Ammon's horn (tissue), 1 donor: Measurements from ENCODE around the gene STK38L.

Source experiments
- DNase-seq: peaks from one replicate; pipeline ENCODE4 v3.0.0-alpha.2; 2016; ENCODE audit warnings: low spot score

The STK38L gene

GRCh38 chr12:27243804-27244688 lies at the start of gene STK38L:
TSS of gene STK38L (plus strand) at chr12:27244286. CDS start at chr12:27297721, 53,435 bp downstream.
- DNase-seq, result peak; percentile 94

GRCh38 chr12:27194644-27195043 lies 49.4 kb upstream of the STK38L start:
- no peak for DNase-seq

DNA sequence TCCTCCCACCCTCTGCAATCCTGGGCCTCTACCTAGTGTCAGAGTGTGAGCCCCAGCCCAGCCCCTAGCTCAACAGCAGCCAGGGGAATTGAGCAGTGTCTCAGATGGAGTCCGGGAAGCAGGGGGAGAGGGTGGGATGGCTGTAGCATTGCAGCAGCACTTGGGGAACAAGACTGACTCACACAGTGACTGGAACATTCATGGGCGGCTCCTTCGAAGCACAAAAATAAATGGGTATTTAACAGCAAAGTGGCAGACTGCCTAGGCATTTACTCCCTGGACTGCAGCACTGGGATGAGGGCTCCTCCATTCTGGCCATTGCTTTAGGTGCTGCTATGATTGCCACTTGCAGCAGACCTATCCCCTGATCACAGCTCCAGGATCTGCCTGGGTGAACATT lies 46.0 kb upstream of the STK38L start:
- DNase-seq, result no peak

GRCh38 chr12:27199638-27200300 lies 44.3 kb upstream of the STK38L start:
- DNase-seq, result no peak

DNA sequence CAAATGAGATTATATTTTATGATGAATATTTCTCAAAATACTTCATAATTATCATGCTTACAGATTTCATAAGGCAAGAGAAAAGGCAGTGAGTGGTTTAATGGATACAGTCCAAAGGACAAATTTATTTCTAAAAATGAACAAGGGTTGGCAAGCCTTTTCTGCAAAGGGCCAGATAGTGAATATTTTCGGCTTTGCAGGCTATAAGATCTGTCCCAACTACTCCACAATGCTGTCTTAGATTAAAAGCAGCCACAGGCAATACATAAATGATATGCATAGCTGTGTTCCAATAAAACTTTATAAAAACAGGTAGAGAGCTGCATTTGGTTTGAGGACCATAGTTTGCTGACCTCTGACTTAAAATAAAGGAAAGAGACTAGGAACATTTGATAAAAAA lies 42.9 kb upstream of the STK38L start:
- DNase-seq, result no peak

- no peak for DNase-seq
Measured at GRCh38 chr12:27206801-27207502, 37.1 kb upstream of the STK38L start.

DNA sequence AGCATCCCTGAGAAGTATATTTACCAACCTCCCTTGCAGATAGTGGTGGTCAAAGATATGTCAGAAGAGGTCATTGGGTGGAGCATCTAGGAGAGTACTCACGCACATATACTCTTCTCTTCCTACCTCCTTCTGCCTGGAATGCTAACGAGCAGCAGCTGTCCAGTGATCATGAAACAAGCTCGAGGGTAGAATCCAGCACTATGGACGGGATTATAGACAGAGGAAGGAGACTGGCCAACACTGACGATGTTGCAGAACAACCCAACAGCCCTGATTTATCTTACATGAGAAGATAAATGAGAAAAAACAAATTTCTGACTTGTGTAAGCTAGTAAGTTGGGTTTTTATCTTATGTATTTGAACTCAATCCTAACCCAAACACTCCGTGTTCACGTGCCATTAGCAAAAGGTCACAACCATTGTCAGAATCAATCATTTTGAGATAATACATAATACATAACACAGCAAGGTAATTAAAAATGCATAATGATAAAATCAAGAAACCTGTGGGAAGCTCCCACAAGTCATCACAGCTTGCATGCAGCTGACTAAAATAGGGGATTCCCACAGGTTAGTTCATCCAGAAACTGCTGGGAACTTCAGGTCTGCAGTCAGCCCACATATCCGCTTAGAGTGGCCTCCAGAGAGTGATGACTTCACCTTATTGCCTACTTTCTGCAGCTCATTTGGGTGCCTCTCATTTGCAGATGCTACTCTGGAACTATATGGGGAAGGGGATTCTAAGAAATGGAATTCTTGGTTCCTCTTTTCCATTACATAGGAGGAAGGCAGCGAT lies 36.3 kb upstream of the STK38L start:
- no peak for DNase-seq

GRCh38 chr12:27208414-27208750 lies 35.7 kb upstream of the STK38L start:
- no peak for DNase-seq

GRCh38 chr12:27209257-27209910 lies 34.7 kb upstream of the STK38L start:
- DNase-seq, result no peak

- no peak for DNase-seq
Measured at GRCh38 chr12:27210187-27210586, 33.9 kb upstream of the STK38L start.

DNA sequence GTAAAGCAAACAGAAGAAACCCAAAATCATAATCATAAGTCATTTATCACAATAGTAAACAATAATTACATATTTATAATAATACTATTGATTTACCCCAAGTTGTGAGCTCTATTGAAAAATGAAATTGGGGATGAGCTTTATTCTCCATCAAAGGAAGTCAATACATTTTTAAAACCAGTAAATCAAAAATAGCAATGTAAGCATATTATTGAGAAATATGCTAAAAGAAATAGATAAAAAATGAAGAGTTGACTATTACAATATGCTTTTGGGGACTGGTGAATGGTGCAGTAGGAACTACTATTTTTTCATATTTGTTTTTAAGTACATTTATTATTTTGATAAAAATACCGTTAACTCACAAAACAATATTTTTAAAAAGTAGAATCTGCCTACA lies 31.2 kb upstream of the STK38L start:
- DNase-seq, result no peak

GRCh38 chr12:27213304-27213703 lies 30.8 kb upstream of the STK38L start:
- DNase-seq, result no peak

- DNase-seq, result no peak
Measured at GRCh38 chr12:27213830-27214787, 30.0 kb upstream of the STK38L start.

GRCh38 chr12:27217590-27217989 lies 26.5 kb upstream of the STK38L start:
- DNase-seq, result no peak

DNA sequence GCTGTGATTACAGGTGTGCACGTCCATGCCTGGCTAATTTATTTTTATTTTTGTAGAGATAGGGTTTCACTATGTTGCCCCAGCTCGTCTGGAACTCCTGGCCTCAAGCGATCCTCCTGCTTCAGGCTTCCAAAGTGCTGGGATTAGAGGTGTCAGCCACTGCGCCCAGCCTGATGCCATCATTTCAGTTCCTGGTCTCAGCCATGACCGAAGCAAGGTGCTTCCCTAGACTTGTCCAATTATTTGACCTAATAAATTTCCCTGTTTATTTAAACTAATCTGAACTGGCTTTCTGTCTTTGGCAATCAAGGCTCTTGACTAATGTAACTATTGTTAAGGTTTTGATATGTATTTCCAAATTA lies 24.4 kb upstream of the STK38L start:
- DNase-seq, result no peak

GRCh38 chr12:27220055-27220987 lies 23.8 kb upstream of the STK38L start:
- no peak for DNase-seq

GRCh38 chr12:27220988-27221345 lies 23.1 kb upstream of the STK38L start:
- DNase-seq, result no peak

- peak; percentile 45 for DNase-seq
Measured at GRCh38 chr12:27221625-27222387, 22.3 kb upstream of the STK38L start.
